ENCODE results near the gene PUS7.

DNA sequence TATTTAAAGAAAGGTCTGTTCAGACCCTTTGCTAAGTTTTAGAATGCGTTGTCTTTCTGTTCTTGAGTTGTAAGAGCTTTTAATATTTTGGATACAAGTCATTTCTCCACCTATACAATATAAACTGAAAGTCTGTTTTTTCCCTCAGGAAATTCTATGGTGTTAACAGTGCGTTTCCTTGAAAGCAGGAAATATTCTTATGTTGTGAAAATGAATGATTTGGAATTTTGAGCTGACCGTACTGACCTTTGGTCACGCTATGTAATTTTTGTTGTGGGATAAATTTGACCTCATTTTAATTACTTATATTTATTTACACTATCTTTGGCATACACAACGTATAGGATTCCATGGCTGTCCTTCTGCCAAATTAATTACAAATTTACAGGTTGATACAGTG is 43.5 kb downstream of the PUS7 start:
- TF ChIP-seq FOXJ3 (CRISPR knock-in tag; IDR thresholded peaks at IDR 0.05) (no peak), CTCF (IDR thresholded peaks at IDR 0.05) (no peak), POLR2AphosphoS5 (IDR thresholded peaks at IDR 0.05; ENCODE audit: low read depth, low read length) (no peak), GATA2 (CRISPR knock-in tag; IDR thresholded peaks at IDR 0.05) (no peak), NFIC (IDR thresholded peaks at IDR 0.05; ENCODE audit: borderline replicate concordance) (no peak), RAD21 (IDR thresholded peaks at IDR 0.05; ENCODE audit: low read length) (no peak), FOSL2 (IDR thresholded peaks at IDR 0.05; ENCODE audit: borderline replicate concordance, low read depth) (no peak), YY1 (IDR thresholded peaks at IDR 0.05; ENCODE audit: low read depth) (no peak)
- TF ChIP-seq, protein P1, sequence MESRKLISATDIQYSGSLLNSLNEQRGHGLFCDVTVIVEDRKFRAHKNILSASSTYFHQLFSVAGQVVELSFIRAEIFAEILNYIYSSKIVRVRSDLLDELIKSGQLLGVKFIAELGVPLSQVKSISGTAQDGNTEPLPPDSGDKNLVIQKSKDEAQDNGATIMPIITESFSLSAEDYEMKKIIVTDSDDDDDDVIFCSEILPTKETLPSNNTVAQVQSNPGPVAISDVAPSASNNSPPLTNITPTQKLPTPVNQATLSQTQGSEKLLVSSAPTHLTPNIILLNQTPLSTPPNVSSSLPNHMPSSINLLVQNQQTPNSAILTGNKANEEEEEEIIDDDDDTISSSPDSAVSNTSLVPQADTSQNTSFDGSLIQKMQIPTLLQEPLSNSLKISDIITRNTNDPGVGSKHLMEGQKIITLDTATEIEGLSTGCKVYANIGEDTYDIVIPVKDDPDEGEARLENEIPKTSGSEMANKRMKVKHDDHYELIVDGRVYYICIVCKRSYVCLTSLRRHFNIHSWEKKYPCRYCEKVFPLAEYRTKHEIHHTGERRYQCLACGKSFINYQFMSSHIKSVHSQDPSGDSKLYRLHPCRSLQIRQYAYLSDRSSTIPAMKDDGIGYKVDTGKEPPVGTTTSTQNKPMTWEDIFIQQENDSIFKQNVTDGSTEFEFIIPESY (IDR thresholded peaks at IDR 0.05; ENCODE audit: borderline replicate concordance, low read depth): no peak
- TF ChIP-seq, protein P2, sequence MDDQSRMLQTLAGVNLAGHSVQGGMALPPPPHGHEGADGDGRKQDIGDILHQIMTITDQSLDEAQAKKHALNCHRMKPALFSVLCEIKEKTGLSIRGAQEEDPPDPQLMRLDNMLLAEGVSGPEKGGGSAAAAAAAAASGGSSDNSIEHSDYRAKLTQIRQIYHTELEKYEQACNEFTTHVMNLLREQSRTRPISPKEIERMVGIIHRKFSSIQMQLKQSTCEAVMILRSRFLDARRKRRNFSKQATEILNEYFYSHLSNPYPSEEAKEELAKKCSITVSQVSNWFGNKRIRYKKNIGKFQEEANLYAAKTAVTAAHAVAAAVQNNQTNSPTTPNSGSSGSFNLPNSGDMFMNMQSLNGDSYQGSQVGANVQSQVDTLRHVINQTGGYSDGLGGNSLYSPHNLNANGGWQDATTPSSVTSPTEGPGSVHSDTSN (IDR thresholded peaks at IDR 0.05): no peak
